ENCODE results near the gene LCP1.

The LCP1 gene

DNA sequence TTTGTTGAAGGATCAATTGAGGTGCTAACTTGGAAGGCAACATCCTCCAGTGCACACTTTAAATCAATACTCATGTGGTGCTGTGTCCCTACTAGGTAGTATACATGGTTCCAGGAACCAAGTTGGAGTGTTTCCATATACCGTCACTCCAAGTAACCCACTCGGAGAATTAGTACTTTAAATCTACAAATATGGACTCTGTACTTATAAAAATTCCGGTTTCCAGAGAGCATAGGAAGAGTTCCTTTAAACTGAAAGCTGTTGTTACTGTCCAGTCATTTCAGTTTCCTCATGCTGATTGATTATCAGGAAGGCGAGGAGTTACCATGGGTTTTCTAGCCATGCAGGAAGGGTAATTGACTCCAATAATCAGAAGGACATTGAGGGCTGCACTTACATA lies 84.3 kb downstream of the LCP1 start:
- no peak for DNase-seq

DNA sequence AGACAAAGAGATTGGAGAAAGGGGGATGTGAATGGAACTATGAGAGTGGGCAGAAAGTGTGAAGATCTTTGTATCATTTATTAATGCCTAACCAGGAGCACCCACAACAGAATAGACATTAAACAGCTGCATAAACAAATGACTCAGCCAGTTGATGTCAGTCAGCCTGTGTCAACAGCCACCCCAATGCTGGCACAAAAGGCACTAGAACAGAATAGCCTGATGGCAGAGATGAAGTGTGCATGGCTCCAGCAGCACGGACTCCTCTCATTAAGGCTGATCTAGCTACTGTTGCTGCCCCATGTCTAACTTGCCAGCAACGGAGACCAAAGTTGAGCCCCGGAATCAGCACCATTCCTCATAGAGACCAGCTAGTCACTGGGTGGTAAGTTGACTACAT lies 85.0 kb downstream of the LCP1 start:
- no peak for DNase-seq

DNA sequence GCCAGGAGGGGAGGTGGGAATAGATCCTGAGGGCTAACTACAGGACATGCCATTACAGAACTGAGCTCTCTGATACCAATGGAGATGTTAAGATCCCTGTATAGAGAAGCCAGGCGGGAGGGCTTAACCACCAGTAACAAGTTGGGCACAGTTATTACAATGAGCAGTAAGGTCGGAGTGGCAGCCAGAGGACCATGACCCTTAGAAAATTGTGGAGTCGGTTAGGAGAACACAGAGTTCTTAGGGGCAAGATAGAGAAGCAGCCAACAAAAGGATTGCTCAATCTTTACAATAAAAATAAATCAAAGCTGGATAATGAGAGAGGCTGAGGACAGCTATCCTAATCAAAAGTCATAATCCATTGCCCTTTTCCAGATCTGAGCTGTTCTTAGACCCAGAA lies 87.5 kb downstream of the LCP1 start:
- no peak for DNase-seq

DNA sequence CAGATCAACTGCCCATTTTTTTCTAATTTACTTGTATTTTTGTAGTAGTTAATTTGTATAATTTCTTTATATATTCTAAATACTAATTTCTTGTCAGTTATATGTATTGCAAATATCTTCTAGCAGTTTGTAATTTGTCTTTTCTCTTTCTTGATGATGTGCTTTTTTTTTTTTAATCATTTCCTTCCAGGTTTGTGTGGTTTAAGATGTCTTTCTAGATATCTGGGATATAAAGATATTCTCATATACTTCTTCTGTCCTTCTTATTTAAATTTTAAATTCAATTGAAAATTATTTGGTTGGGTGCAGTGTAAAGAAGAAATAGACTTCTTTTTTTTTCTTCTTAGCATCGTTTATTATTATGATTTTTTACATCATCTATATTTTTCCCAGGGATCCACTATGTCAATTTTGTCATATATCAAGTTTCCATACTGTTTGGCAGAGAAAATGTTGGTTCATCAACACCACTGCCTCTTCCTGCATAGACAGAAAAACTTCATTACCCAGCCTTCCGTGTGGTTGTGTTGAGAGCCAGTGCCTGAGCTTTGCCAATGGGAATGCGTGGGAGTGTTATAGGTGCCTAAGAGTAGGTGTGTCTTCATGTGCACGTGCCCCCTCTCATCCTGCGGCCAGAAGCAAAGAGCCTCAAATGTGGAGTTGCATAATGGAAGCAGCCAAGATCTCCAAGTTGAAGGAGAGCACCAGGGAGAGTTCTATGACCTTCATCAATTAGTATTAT lies 93.0 kb downstream of the LCP1 start:
- DNase-seq, result no peak

DNA sequence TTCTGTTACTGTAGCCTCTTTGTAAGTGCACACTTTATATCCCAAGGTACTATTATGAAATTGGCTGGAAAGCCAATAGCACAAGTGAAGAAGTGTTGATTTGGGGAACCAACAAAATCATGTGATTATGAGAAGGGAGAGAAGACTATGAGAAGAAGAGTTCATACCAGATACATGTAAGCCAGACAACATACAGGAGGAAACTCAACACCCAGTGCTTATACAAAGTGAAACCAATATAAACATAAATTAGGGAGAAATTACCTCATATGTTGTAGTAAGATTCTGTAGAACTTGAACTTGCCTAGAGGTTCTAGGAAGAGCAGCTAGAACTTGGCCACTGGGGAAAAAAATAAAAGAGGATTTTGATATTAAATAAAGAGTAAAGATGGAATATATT lies 94.5 kb downstream of the LCP1 start:
- DNase-seq, result no peak

DNA sequence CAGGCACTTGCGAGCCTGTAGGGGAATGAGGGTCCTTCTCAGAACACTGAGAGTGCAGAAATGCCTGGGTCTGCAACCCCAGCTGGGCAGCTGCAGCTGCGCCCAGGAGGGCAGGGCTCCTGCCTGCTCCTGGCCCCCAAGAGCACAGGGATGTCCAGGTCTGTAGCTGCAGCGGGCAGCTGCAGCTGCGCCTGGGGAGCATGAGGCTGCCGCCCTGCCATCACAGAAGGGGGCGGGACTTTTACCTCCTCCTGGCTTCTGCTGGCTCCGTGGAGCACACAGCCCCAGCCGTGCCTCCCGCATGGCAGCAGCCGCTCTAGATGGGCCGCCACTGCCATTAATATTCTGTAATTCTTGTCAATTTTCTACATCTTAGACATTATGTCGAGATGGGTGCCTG lies 95.0 kb downstream of the LCP1 start:
- DNase-seq, result no peak

DNA sequence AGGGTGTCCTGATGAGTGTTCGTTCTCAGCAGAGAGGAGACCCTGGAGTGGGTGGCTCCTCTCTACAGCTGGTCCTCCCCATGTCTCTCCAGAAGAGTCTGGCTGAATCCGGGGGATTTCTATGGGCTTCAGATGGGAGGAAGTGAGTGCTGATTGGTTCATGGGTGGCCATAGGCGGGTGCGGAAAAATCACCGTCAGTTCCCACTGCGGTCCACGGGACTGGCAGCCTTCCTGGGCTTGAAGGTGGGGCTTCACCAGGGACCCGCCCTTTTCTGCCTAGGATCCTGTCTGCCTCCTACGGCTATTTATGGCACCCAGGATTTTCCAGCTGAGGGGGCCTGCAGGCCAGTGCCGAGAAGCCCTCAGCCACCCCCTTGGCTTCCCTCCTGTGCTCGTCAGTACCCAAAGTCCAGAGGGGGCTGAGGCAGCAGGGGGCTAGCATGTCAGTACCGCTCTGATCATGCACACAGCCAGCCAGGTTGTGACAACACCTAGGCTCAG lies 95.5 kb downstream of the LCP1 start:
- no peak for DNase-seq

DNA sequence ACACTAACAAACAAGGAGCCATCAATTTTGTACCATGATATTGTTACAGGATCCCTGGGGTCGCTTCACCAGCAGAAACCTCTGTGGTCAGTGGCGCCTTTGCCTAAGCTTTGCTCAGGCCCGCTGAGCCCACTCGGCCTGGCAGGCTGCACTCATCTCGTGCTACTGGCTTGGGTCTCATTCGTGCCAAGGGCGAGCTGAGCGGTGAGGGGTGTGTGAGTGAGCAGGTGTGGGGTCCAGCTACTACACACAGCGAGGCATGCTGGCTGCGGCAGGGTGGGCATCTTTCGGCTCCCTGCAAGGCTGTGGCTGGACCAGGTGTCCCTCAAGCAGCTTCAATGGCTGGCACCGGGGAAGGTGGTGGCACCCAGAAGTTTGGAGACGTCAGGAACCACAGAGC lies 96.2 kb downstream of the LCP1 start:
- no peak for DNase-seq

DNA sequence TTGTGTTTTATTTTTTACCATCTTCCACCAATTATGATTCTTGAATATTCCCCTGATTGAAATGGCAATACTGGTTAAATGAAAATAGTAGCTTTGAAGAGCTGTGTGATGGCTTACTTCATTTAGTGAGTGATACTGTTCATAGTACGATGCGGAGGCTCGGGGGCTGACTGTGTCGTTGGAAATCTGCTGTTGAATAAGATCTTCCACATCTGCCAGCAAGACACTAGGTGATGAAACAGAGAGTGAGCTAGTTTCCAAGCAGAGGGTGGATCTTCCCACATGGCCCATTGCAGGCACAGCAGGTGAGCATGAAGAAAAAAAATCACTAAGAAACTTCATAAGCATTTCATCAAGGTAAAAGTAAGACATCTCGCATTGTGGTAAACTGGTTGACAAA lies 99.7 kb downstream of the LCP1 start:
- DNase-seq, result no peak

DNA sequence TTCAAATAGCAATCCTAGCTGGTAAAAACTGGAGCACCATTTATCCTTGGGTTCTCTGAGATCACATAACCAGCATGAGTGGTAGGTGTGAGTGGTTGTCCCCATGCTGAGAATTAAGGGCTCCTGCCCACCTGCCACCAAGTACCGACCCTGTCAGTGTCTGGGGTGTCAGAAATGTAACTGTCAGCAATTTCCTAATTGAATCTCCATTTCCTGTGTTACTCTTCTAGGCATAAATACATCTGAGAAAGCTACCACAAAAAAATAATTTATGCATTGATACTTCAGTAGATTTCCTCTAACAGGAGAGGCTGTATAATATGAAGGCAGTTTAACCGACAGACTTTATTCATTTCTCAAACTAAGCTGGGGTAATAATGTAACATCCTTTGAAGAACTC lies 102.2 kb downstream of the LCP1 start:
- DNase-seq, result no peak

DNA sequence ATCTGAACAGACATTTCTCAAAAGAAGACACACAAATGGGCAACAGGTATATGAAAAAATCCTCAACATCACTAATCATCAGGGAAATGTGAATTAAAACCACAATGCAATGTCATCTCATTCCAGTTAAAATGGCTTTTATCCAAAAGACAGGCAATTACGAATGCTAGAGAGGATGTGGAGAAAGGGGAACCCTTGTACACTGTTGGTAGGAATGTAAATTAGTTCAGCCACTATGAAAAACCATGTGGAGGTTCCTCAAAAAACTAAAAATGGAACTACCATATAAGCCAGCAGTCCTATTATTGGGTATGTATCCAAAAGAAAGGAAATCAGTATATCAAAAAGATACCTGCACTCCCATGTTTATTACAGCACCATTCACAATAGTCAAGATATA lies 104.7 kb downstream of the LCP1 start:
- DNase-seq, result no peak

DNA sequence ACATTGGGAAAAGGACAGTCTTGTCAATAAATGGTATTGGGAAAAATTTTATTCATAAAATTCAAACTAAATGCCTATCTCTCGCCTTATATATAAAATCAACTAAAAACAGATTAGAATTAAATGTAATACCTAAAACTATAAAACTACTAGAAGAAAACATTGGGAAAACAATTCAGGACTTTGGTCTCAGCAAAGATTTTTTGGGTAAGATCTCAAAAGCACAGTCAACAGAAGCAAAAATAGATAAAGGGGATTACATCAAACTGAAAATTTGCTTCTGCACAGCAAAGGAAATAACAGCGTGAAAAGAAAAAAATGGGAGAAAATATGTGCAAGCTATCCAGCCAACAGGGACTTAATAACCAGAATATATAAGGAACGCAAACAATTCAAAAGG lies 105.2 kb downstream of the LCP1 start:
- no peak for DNase-seq

Data from left hindlimb (tissue), 1 donor.